Activated CD8-positive, alpha-beta memory T cell treated with anti-CD3 and anti-CD28 coated beads for 36 hours (primary cell): ENCODE data around the gene BTBD10. TPM values are rescaled to one million over a fixed set of nuclear protein-coding genes. Genes with fewer than 3 reads are reported as not detected.
"Not testable (repeated sequence)": the region's sequence is repeated elsewhere in the genome, so short reads cannot be mapped to it uniquely, and the experiment has no call there.

Source experiments
- CTCF ChIA-PET: fragments of 350-600 bp; sonication (Branson Sonifier 250); formaldehyde crosslinking; loops from one replicate; lab custom pipeline; 2021; ENCODE audit warnings: antibody characterized with exemption; lab: Charles Lee
- POLR2A ChIA-PET: fragments of 350-600 bp; sonication (Branson Sonifier 250); formaldehyde crosslinking; loops from one replicate; lab custom pipeline; 2021; ENCODE audit warnings: antibody characterized with exemption; lab: Charles Lee
- total RNA-seq, 2 experiments: library from RNA; stranded (reverse); gene quantifications; one replicate each; pipeline ENCODE4 v1.2.3, GENCODE V29; 2021

The BTBD10 gene
- total RNA-seq, 2 experiments from 2014 or later, result 22.5 TPM

GRCh38 chr11:13448876-13449275 lies 14.1 kb downstream of the BTBD10 start:
- CTCF ChIA-PET, result no interaction called here

DNA sequence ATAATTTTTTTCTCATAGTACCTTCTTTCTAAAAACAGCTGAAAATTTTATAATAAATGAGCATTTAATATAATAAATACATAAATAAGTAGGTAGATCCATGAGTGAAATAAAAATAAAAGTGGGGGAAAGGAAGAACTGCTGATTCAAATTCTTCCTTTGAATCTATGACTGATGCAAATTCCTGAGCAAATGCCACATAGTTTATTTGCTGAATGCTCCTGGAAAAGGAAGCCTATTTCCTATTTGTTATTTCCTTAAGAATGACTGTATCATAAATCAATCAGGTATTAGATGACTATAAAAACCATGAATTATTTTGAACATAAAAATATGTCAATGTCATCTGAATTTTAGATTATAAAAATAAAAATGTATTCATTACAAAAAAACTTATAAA lies 16.6 kb downstream of the BTBD10 start:
- CTCF ChIA-PET, result no interaction called here
- POLR2A ChIA-PET, result no interaction called here

More at GRCh38 chr11:13448876-13449275, 14.1 kb downstream of the BTBD10 start:
- POLR2A ChIA-PET, result no interaction called here

DNA sequence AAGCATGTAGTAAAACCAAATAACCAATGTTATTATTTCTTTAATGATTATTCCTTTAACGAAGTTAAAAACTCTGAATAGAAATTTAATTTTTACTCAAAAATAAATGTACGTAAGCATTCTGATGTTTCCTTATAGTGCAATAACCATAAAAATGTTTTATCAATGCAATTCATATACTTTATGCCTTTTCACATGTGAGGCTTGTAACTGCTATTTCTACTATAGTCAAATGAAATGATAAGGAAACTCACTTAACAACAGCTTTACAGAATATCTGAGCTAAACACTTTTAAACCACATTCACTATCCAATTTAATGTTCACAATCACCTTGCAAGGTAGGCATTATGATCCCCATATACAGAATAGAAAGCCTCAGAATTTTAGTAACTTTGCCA lies 17.4 kb downstream of the BTBD10 start:
- CTCF ChIA-PET, result no interaction called here

GRCh38 chr11:13440100-13440855 lies 22.7 kb downstream of the BTBD10 start:
- POLR2A ChIA-PET, result no interaction called here
- CTCF ChIA-PET, result no interaction called here

More for the DNA sequence above, 17.4 kb downstream of the BTBD10 start:
- POLR2A ChIA-PET, result no interaction called here

GRCh38 chr11:13438291-13438690 lies 24.7 kb downstream of the BTBD10 start:
- POLR2A ChIA-PET, result interaction anchor here (0.9 kb wide), 1 partner anchor 13 kb away, joined by 7 read pairs; no protein-coding TSS in a partner anchor
- CTCF ChIA-PET, result no interaction called here

DNA sequence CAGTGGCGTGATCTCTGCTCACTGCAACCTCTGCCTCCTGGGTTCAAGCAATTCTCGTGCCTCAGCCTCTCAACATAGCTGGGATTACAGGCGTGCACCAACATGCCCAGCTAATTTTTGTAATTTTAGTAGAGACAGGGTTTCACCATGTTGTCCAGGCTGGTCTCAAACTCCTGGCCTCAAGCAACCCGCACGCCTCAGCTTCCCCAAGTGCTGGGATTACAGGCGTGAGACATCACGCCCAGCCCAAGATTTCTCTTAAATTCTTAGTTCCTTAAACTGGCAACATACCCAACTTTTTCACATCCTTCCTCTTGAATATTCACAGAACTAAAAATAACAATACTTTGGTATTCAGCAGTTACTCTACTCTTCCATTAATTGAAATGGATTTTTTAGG lies 26.2 kb downstream of the BTBD10 start:
- POLR2A ChIA-PET, CTCF ChIA-PET: not testable (repeated sequence)

DNA sequence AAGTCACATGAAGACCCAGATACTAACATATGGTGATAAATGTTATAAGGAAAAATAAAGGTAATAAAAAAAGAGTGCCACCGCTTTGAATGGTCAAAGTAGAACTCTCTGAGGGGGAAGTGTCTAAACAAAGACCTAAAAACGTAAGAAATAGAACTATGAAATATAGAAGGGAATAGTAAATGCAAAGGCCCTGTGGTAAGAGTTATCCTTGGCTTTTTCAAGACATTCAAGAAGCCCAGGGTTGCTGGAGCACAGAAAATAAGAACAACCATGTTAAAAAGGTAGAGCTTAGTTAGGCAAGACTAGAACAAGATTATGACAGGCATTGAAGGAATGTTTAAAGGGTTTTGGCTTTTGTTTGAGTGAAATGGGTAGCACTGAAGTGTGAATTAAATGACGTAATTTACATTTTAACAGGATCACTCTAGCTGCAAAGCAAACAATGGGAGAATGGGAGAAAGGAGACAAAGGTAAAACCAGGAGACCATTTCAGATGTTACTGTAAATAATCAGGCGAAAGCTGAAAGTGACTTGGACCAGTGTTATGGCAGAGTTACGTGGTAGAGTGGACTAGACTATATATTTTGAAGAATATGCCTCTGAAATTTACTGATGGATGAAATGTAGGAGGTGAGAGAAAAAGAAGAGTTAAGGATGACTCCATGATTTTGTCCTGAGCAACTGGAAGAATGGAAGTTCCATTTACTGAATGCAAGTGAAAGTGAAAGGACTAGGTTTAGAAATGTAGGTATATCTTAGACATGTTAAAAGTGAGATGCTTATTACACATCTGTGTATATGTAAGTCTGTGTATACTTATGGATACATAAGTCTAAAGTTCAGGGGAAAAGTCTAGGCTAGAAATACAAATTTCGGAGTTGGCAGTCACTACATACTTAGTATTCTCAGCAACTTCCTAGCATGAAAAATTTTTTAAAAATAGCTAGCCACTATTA lies 28.5 kb downstream of the BTBD10 start:
- ChIA-PET POLR2A (no interaction called here), CTCF (interaction anchor here (0.6 kb wide), 1 partner anchor 24 kb away, joined by 3 read pairs; no protein-coding TSS in a partner anchor)

DNA sequence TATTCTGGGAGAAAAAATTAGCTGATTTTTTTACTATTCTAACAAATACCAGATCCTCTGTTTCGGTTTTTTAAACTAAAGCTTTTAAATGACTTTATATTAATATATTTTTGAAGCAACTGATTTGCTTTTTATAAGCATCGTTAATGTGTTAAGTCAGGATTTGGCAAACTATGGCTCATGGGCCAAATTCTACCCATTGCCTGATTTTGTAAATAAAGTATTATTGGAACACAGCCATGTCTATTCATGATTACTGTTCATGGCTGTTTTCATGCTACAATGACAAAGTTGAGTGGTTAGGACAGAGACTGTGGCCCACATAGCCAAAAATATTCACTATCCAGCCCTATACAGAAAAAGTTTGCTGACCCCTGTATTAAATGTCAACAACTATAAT lies 29.6 kb downstream of the BTBD10 start:
- CTCF ChIA-PET, result interaction anchor here (1.1 kb wide), 1 partner anchor 44 kb away, joined by 3 read pairs; no protein-coding TSS in a partner anchor
- POLR2A ChIA-PET, result no interaction called here

GRCh38 chr11:13429836-13430235 lies 33.2 kb downstream of the BTBD10 start:
- CTCF ChIA-PET, result no interaction called here
- POLR2A ChIA-PET, result no interaction called here

GRCh38 chr11:13429288-13429687 lies 33.7 kb downstream of the BTBD10 start:
- POLR2A ChIA-PET, result no interaction called here
- CTCF ChIA-PET, result no interaction called here

DNA sequence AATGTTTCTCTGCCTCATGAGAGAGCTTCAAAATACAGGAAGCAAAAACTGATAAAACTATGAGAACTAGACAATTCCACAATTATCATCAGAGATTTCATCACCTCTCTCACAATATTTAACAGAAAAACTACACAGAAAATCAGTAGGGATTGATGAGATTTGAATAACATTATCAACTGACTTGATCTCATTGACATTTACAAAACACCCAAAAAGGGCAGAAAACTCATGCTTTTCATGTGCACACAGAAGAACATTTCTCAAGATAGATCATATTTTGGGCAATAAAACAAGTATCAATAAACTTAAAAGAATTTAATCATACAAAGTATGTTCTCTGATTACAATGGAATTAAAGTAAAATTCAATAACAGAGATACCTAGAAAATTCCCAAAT lies 35.6 kb downstream of the BTBD10 start:
- CTCF ChIA-PET, result no interaction called here
- POLR2A ChIA-PET, result no interaction called here

DNA sequence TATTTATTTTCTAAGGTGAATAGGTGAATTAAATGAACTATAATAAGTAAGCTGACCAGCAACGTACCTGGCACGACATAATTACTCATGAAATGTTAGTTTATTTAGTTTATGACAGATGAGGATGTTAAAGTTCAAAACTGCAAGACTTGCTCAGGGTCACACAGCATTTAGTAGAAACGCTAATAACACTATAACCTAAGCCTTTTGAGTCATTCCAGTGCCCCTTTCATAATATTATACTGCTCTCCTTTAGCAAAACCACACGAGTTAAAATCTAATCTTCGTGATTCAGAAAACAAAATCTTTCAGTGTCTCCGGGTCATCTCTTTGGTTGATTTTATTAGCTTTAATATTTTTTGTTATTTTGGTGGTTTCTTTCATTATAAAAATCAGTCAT lies 39.6 kb downstream of the BTBD10 start:
- POLR2A ChIA-PET, result no interaction called here
- CTCF ChIA-PET, result interaction anchor here (0.6 kb wide), 1 partner anchor 1431 kb away, joined by 3 read pairs; no protein-coding TSS in a partner anchor

DNA sequence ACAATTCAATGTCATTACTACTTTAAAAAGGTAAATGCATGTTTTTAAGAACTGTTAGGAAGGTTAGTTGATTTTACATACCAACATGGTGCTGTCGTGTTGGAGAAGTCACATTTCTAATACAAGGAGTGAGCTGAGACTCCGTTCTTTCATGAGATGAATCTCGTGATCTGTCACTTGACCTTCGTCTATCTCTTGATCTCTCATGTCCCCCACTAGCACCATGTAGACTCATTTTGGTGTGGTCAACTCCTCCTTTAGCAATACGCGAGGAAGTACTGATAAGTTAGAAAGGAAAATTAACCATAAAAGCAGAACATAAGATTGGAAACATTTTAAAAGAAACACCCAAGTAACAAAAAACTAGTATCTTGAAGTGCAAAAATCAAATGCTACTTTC lies 41.5 kb downstream of the BTBD10 start:
- CTCF ChIA-PET, result no interaction called here
- POLR2A ChIA-PET, result no interaction called here

DNA sequence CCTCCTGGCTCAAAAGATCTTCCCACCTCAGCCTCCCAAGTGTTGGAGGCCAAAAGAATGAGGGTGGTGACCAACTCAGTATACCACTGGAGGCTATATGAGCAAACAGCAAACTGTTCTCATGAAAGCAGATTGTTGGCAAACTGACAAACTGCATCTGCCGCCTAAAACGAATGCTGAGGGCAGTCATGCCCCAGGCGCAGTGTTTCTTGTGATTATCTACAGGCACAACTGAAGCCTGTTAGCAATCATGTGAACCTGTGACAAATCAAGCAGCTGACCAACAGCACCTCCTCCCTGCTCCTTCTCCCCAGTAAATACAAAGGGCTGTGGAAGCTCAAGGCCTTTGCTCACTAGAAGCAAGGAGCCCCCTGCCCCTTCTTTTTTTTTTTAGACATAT lies 47.8 kb downstream of the BTBD10 start:
- POLR2A ChIA-PET, result no interaction called here
- CTCF ChIA-PET, result no interaction called here

DNA sequence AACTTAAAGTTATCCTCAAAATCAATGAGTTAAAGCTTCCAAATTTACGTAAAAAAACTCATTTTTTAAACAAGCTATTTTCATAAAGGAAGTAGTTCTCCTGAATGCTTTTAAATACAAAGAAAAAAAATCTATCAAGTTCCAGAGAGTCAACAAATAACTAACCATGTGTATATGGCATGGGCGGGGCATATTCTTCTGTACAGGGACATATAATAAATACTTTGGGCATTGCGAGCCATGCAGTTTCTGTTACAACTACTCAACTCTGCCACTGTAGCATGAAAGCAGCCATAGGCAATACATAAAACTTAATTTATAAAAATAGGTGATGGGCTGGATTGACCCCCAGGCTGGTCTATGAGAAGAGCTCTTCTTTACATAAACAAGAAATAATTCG lies 57.8 kb downstream of the BTBD10 start:
- ChIA-PET POLR2A (no interaction called here), CTCF (no interaction called here)

DNA sequence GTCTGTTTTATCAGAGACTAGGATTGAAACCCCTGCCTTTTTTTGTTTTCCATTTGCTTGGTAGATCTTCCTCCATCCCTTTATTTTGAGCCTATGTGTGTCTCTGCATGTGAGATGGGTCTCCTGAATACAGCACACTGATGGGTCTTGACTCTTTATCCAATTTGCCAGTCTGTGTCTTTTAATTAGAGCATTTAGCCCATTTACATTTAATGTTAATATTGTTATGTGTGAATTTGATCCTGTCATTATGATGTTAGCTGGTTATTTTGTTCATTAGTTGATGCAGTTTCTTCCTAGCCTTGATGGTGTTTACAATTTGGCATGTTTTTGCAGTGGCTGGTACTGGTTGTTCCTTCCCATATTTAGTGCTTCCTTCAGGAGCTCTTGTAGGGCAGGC lies 64.7 kb downstream of the BTBD10 start:
- CTCF ChIA-PET, POLR2A ChIA-PET: not testable (repeated sequence)

DNA sequence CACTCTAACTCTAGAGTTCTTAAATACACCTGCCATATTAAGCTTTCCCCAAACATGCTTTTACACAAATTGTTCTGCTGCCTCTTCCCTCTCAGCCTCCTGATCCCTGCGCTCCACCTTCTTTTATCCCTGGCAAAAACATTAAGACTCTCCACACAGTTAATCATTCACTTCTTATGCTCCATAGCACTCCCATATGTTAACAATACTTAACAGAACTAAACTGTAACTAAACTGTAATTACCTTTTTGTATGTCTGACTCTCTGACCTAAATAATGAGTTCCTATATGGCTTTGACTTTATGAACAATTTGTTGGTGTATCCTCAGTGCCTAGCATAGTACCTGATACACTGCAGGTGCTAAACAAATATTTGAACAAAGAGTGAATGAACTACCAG lies 71.8 kb downstream of the BTBD10 start:
- POLR2A ChIA-PET, result no interaction called here
- CTCF ChIA-PET, result interaction anchor here (1.0 kb wide), 1 partner anchor 18 kb away, joined by 3 read pairs; no protein-coding TSS in a partner anchor

DNA sequence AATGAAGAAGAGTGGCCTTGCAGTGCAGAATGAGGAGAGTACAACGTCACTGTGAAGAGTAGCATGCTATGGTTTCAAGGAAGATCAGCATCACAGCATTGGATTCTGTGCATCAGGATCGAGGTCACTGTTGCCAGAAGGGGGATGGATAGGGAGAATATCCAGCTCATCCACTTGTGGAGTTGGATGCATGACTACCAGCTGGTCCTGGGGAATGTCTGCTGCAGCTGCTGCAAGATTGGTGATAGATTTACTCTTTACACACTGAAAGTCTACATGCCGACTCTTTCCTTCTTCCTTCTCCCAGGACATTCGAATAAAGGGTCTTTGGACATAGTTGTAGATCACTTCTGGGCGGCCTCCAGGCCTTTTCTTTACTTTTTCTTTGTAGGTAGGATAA lies 74.3 kb downstream of the BTBD10 start:
- ChIA-PET POLR2A (no interaction called here), CTCF (no interaction called here)

GRCh38 chr11:13386567-13386966 lies 76.5 kb downstream of the BTBD10 start:
- POLR2A ChIA-PET, result no interaction called here
- CTCF ChIA-PET, result interaction anchor here (1.4 kb wide), 1 partner anchor 76 kb away, joined by 3 read pairs; the partner anchor contains the start of gene BTBD10
